Panc1 (cell line): ENCODE measurements around the gene ASCC3. TPM values are rescaled to one million over a fixed set of nuclear protein-coding genes. Genes with fewer than 3 reads are reported as not detected.

Experiments
- ATAC-seq: fragments of 200-7000 bp; cut with Tn5 transposase; 2 replicates; pipeline ENCODE4 v1.9.1; 2020; ENCODE audit warnings: mild to moderate bottlenecking, moderate library complexity
- BruUV-seq: library from RNA; stranded (reverse); fragments of 400-500 nt; replicated peaks from 2 replicates; lab custom pipeline; 2021; lab: Mats Ljungman, UMichigan
- CTCF ChIA-PET: fragments of 300-600 bp; sonication (Branson Sonifier 250); formaldehyde crosslinking; loops from one replicate; lab custom pipeline; 2022; ENCODE audit warnings: antibody characterized with exemption; lab: Charles Lee
- POLR2A ChIA-PET: fragments of 300-600 bp; sonication (Branson Sonifier 250); formaldehyde crosslinking; loops from one replicate; lab custom pipeline; 2022; ENCODE audit warnings: antibody characterized with exemption; lab: Charles Lee
- DNase-seq: peaks from one replicate; pipeline ENCODE4 v3.0.0-alpha.2; 2010; ENCODE audit warnings: low read depth, low spot score
- H3K27ac ChIP-seq: 2 replicates; pipeline ENCODE4 v1.5.1; 2011; ENCODE audit warnings: mild to moderate bottlenecking, low read length, inconsistent platforms
- H3K27me3 ChIP-seq: fragments of 200-500 bp; sonication (Bioruptor generic); 2 replicates; pipeline ENCODE4 v1.6.0; 2014; ENCODE audit warnings: low read length, inconsistent platforms; ENCODE audit not compliant: control insufficient read depth, insufficient read depth
- H3K36me3 ChIP-seq: fragments of 200-500 bp; sonication (Bioruptor generic); 2 replicates; pipeline ENCODE4 v1.5.1; 2014; ENCODE audit warnings: inconsistent platforms, mild to moderate bottlenecking, low read length, moderate library complexity; ENCODE audit not compliant: control insufficient read depth, insufficient read depth
- H3K4me1 ChIP-seq: 2 replicates; pipeline ENCODE4 v1.5.1; 2011; ENCODE audit warnings: inconsistent platforms, mild to moderate bottlenecking, low read length, moderate library complexity; ENCODE audit not compliant: control insufficient read depth, insufficient read depth
- H3K4me3 ChIP-seq, 2 experiments: 2 replicates each; pipeline ENCODE4 v1.5.1; 2011 to 2012; ENCODE audit warnings: low read depth in 2 of 2, low read length in 2 of 2, mild to moderate bottlenecking in 2 of 2, inconsistent platforms in 1 of 2, moderate library complexity in 1 of 2
- H3K9me3 ChIP-seq: fragments of 200-500 bp; sonication (Bioruptor generic); 2 replicates; pipeline ENCODE4 v1.5.1; 2014; ENCODE audit warnings: low read depth, mild to moderate bottlenecking, inconsistent platforms, low read length, moderate library complexity; ENCODE audit not compliant: control insufficient read depth, insufficient read depth
- POLR2AphosphoS5 ChIP-seq: IDR thresholded peaks from 2 replicates; pipeline ENCODE4 v1.6.1; 2012; ENCODE audit warnings: mild to moderate bottlenecking, low read depth, low read length, moderate library complexity
- SIN3A ChIP-seq: IDR thresholded peaks from 2 replicates; pipeline ENCODE4 v1.6.1; 2012; ENCODE audit warnings: low read depth, mild to moderate bottlenecking, low read length, moderate library complexity, borderline replicate concordance; ENCODE audit not compliant: insufficient read depth
- TCF7L2 ChIP-seq: IDR thresholded peaks from 2 replicates; pipeline ENCODE4 v1.6.1; 2011; ENCODE audit warnings: mild to moderate bottlenecking, low read depth, low read length, inconsistent platforms
- in situ Hi-C: cut with HindIII; loops from 2 replicates; pipeline ENCODE4 v1.10.0; 2016; ENCODE audit warnings: low sequenced_read_pairs, low pct_unique_long_range_greater_than_20kb
- intact Hi-C: fragments of 100-400 bp; cut with micrococcal nuclease; formaldehyde crosslinking; loops from one replicate; pipeline ENCODE4 v1.10.0; 2022; ENCODE audit not compliant: unreplicated experiment
- total RNA-seq: library from RNA; stranded (reverse); gene quantifications from one replicate; pipeline ENCODE4 v1.2.1, GENCODE V29; 2021; ENCODE audit not compliant: unreplicated experiment
- TF ChIP-seq, protein P1 (sequence below): fragments of 450-650 bp; IDR thresholded peaks from 2 replicates; pipeline ENCODE4 v1.5.1; 2017; ENCODE audit warnings: mild to moderate bottlenecking
- TF ChIP-seq, protein P2 (sequence below), 2 experiments: IDR thresholded peaks; 2 replicates each; pipeline ENCODE4 v1.6.1; 2011 to 2012; ENCODE audit warnings: low read depth in 2 of 2, control low read depth in 1 of 2, low read length in 1 of 2, mild to moderate bottlenecking in 1 of 2, moderate library complexity in 1 of 2; ENCODE audit not compliant: insufficient read depth in 1 of 2

Gene ASCC3
- total RNA-seq, 1 experiment from 2014 or later: 46.9 TPM

DNA sequence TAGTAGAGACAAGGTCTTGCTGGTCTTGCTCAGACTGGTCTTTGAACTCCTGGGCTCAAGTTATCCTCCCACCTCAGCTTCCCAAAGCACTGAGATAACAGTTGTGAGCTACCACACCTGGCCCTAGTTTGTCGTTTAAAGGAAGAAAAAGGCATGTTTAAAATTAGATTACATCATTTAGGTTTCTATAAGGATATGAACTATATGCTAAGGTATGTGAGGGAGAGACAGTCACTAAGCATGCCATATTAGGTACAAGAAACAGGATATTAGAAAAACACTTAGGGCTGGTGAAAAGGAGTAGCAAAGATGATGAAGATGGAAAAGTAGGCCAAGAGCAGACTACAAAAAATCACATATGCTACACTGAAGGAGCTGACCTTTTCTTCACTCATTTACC is 106.4 kb downstream of the ASCC3 start:
- in situ Hi-C loops: no loop called here
- ATAC-seq: no peak
- ChIA-PET POLR2A (no interaction called here), CTCF (no interaction called here)
- Histone ChIP-seq H3K27me3 (no peaks in the 10 kb centered on the region), H3K27ac (no peak overlapping the region), H3K9me3 (no peaks in the 10 kb centered on the region), H3K4me3 (no peak overlapping the region), H3K4me1 (no peaks in the 10 kb centered on the region), H3K36me3 (no peaks in the 10 kb centered on the region)
- no peak for DNase-seq
- no peak for TF ChIP-seq SIN3A
- TF ChIP-seq TCF7L2: no peak
- TF ChIP-seq POLR2AphosphoS5: no peak
- TF ChIP-seq, protein P1, sequence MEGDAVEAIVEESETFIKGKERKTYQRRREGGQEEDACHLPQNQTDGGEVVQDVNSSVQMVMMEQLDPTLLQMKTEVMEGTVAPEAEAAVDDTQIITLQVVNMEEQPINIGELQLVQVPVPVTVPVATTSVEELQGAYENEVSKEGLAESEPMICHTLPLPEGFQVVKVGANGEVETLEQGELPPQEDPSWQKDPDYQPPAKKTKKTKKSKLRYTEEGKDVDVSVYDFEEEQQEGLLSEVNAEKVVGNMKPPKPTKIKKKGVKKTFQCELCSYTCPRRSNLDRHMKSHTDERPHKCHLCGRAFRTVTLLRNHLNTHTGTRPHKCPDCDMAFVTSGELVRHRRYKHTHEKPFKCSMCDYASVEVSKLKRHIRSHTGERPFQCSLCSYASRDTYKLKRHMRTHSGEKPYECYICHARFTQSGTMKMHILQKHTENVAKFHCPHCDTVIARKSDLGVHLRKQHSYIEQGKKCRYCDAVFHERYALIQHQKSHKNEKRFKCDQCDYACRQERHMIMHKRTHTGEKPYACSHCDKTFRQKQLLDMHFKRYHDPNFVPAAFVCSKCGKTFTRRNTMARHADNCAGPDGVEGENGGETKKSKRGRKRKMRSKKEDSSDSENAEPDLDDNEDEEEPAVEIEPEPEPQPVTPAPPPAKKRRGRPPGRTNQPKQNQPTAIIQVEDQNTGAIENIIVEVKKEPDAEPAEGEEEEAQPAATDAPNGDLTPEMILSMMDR: no peak
- TF ChIP-seq, protein P2, sequence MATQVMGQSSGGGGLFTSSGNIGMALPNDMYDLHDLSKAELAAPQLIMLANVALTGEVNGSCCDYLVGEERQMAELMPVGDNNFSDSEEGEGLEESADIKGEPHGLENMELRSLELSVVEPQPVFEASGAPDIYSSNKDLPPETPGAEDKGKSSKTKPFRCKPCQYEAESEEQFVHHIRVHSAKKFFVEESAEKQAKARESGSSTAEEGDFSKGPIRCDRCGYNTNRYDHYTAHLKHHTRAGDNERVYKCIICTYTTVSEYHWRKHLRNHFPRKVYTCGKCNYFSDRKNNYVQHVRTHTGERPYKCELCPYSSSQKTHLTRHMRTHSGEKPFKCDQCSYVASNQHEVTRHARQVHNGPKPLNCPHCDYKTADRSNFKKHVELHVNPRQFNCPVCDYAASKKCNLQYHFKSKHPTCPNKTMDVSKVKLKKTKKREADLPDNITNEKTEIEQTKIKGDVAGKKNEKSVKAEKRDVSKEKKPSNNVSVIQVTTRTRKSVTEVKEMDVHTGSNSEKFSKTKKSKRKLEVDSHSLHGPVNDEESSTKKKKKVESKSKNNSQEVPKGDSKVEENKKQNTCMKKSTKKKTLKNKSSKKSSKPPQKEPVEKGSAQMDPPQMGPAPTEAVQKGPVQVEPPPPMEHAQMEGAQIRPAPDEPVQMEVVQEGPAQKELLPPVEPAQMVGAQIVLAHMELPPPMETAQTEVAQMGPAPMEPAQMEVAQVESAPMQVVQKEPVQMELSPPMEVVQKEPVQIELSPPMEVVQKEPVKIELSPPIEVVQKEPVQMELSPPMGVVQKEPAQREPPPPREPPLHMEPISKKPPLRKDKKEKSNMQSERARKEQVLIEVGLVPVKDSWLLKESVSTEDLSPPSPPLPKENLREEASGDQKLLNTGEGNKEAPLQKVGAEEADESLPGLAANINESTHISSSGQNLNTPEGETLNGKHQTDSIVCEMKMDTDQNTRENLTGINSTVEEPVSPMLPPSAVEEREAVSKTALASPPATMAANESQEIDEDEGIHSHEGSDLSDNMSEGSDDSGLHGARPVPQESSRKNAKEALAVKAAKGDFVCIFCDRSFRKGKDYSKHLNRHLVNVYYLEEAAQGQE (IDR thresholded peaks at IDR 0.05; ENCODE audit: insufficient read depth in 1 of 2, low read depth in 2 of 2, low read length in 1 of 2): no peak
- intact Hi-C loops: no loop called here
- BruUV-seq: no TSS peak

DNA sequence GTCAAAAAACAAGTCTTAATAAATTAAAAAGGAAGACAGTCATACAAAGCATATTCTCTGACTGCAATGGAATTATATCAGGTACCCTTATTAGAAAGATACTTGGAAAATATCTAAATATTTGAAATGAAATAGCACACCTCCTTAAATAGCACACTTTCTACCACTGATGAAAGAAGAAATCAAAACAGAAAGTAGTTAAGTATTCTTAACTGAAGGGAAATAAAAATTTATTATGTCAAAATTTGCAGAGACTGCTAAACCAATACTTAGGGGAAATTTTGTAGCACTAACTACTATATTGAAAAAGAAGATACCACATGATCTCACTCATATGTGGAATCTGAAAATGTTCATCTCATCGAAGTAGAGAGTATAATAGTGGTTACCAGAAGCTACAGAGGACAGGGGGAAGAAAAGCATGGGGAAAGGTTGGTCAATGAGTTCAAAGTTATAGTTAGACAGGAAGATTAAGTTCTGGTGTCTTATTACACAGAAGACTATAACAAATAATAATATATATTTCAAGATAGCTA is 112.2 kb downstream of the ASCC3 start:
- H3K27me3 ChIP-seq: no peaks in the 10 kb centered on the region
- CTCF ChIA-PET: no interaction called here
- BruUV-seq: no TSS peak
- no peak overlapping the region for H3K4me3 ChIP-seq
- POLR2A ChIA-PET: no interaction called here
- ATAC-seq: no peak
- TF ChIP-seq SIN3A (no peak), TCF7L2 (no peak)
- DNase-seq: no peak
- in situ Hi-C loops (no loop called here), intact Hi-C loops (no loop called here)
- peaks cover 9% of the 10 kb centered on the region for H3K36me3 ChIP-seq
- no peak overlapping the region for H3K27ac ChIP-seq
- H3K4me1 ChIP-seq: no peaks in the 10 kb centered on the region
- no peaks in the 10 kb centered on the region for H3K9me3 ChIP-seq

DNA sequence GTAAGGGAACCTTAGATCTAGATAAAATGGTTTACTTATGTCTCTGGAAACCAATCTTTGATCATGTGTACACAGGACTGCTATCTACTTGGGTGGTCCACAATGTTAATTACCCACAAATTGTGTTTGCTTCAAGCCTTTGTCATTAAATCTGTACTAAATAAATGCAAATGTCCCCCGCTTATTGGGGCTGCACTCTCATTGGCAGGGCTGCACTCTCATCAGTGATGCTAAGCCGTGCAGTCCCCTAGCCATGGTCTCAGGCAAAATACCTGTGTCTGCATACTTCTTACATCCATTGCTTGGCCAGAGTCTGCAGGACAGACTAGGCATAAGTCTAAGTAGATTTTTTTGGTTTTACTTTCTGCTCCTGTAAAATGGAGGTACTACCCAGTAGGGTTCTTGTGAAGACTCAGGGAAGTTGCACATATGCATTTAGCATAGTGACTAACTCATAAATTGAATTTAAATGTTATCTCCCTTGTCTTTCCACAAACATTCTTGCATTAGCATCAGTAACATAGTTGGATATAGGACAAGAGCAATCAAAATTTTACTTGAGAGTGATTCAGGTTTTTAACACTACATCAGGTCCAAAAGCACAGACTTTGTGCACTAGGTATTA is 117.4 kb downstream of the ASCC3 start:
- no peaks in the 10 kb centered on the region for H3K4me1 ChIP-seq
- H3K4me3 ChIP-seq: no peak overlapping the region
- ChIA-PET POLR2A (no interaction called here), CTCF (no interaction called here)
- peaks cover 9% of the 10 kb centered on the region for H3K36me3 ChIP-seq
- no TSS peak for BruUV-seq
- H3K27me3 ChIP-seq: no peaks in the 10 kb centered on the region
- DNase-seq: no peak
- H3K9me3 ChIP-seq: 0 out of 2 replicates have a peak, but pooled peaks cover 3% of the 10 kb centered on the region
- in situ Hi-C loops: no loop called here
- ATAC-seq: no peak
- H3K27ac ChIP-seq: no peak overlapping the region
- TF ChIP-seq TCF7L2: no peak
- TF ChIP-seq, protein P1: no peak
- TF ChIP-seq POLR2AphosphoS5: no peak
- no peak for TF ChIP-seq SIN3A
- TF ChIP-seq, protein P2 (IDR thresholded peaks at IDR 0.05; ENCODE audit: insufficient read depth in 1 of 2, low read depth in 2 of 2, low read length in 1 of 2): no peak
- intact Hi-C loops: no loop called here
